ENCODE measurements around the gene RUVBL2.
A peak's percentile ranks its signal among the peaks of the same experiment; 100 is the strongest.

The RUVBL2 gene

DNA sequence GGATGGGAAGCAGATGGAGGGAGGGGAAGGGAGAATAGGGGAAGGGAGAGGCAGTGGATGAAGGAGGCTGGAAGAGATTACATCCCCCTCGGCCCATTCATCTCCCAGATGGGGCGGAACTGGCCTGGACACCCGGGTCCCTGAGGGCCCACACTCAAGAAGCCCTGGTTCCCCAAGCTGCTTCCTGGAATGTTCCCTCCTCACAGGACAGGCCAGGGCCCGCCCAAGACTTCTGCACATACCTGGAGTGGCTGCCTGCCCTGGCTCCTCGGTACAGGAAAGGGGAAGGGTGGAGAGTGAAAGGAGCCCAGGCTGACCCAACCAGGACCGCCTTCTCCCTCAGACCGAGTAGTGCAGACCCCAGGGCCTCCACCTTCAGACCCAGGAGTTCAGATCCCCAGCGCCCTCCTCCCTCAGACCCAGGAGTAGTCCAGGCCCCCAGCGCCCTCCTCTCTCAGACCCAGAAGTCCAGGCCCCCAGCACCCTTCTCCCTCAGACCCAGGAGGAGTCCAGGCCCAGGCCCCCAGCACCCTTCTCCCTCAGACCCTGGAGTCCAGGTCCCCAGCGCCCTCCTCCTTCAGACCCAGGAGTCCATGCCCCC lies 70.4 kb downstream of the RUVBL2 start:
- Histone ChIP-seq H3K9me3 (ENCODE audit: control insufficient read depth, insufficient read depth, low read length) (no peaks in the 10 kb centered on the region), H3K27me3 (ENCODE audit: control insufficient read depth, insufficient read depth, low read length) (peaks cover 5% of the 10 kb centered on the region; the same call in 1 of the 2 replicates), H3K27ac (ENCODE audit: low read length) (no peak overlapping the region), H3K4me3 (ENCODE audit: low read length) (no peak overlapping the region; the same call in 1 of the 2 replicates), H3K4me1 (ENCODE audit: control insufficient read depth, insufficient read depth, low read length) (peaks cover 4% of the 10 kb centered on the region), H3K36me3 (ENCODE audit: control insufficient read depth, insufficient read depth, low read length) (no peaks in the 10 kb centered on the region)
- DNase-seq (ENCODE audit: low read depth, low spot score): no peak
- no CpG with 5 or more reads among the region's 10 CpGs for WGBS (ENCODE audit: insufficient coverage, insufficient read length)

DNA sequence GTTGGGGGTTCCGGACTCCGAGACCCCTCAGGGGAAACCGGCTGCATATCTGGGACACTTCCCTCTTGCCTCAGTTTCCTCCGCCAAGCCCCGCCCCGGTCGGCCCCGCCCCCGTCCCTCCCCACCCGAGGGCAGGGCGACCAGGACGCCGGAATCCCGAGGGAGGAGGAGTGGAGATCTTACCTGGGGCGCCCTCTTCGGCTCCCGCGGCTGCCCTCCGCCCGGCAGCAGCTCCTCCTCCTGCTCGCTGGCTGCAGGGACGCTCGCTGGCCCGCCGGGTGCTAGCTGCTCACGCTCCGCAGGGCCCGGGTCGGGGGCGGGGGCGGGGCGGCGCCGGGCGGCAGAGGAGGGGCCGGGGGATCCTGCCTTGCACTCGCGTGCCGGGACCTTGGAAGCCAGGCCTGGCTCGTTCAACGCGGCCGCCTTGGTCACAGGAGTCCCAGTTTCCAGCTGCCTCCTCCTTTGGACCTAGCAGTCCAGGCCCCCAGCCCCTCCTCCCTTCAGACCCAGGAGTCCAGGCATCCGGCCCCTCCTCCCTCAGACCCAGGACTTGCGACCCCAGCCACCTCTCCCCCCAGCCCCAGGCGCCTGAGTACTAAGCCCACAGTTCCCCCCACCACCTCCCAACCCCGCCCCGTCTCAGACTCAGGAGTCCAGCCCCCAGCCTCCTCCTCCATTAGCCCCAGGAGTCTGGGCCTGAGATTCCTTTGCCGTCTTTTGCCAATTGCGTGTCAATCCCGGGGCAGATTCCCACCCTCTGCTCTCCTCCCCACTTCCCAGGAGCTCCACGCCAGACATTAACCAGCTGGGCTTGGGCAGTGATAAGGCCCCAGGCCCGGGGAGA lies 71.3 kb downstream of the RUVBL2 start, which contains the start of gene NTF4:
Gene NTF4 (minus strand): TSS at position 51 of the 844 bp plus-strand sequence. CDS start 2,821 bp downstream, outside the sequence.
- DNase-seq (ENCODE audit: low read depth, low spot score): no peak
- peaks cover 4% of the 10 kb centered on the region for H3K4me1 ChIP-seq (ENCODE audit: control insufficient read depth, insufficient read depth, low read length)
- H3K36me3 ChIP-seq (ENCODE audit: control insufficient read depth, insufficient read depth, low read length): no peaks in the 10 kb centered on the region
- no peak within 1 kb of the TSS for H3K27ac ChIP-seq (ENCODE audit: low read length)
- WGBS (ENCODE audit: insufficient coverage, insufficient read length): no CpG with 5 or more reads among the region's 53 CpGs
- H3K9me3 ChIP-seq (ENCODE audit: control insufficient read depth, insufficient read depth, low read length): no peaks in the 10 kb centered on the region
- H3K4me3 ChIP-seq (ENCODE audit: low read length): peak within 1 kb of the TSS; percentile 34; the same call in 1 of the 2 replicates
- peaks cover 9% of the 10 kb centered on the region; the same call in 1 of the 2 replicates for H3K27me3 ChIP-seq (ENCODE audit: control insufficient read depth, insufficient read depth, low read length)
